NCI-H2171 treated with DMSO at 0.1 percent for 48 hours (cell line): ENCODE measurements around the gene HLCS.

Experiments used
- DNase-seq: peaks from one replicate; lab custom pipeline; 2025; lab: John Stamatoyannopoulos, UW

HLCS gene

DNA sequence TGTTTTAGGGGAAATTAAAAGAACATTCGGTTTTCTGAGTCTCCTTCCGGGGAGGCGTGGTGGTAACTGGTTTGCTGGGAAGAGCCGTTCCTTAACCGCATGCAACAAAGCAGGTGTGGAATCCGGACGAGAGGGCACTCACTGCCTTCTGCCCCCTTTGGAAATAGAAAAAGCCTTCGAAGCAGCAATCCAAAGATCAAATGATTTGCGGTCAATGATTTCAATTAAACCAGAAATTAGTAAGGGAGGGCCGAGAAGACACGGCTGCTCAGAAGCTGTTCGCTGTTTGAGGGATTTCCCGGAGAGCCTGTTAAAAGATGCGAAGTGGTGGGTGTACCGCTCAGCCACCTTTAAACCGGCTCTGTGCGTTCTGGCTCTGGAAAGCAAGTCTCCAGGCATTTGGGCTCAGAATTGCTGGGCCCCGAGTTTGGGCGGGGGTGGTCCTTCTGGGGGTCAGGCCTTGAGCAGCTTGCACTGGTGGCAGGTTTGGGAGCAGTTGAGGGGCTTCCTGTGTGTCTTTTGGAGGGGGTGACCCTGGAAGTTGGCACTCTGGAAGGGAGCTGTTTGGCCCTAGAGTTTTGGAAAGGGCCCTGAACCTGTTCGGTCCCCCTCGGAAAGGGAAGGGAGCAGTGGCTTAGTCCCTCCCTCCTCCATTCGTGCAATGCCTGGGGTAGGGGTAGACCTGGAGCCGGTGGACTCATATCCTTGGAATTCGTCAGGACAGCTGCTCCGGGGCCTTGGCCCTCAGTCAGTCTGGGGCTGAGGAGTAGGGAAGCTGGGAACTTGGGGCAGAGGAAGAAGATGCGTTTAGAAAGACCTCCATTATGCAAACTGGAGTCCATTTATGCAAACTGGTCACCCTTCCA, 264.5 kb downstream of the HLCS start:
- DNase-seq = no peak

DNA sequence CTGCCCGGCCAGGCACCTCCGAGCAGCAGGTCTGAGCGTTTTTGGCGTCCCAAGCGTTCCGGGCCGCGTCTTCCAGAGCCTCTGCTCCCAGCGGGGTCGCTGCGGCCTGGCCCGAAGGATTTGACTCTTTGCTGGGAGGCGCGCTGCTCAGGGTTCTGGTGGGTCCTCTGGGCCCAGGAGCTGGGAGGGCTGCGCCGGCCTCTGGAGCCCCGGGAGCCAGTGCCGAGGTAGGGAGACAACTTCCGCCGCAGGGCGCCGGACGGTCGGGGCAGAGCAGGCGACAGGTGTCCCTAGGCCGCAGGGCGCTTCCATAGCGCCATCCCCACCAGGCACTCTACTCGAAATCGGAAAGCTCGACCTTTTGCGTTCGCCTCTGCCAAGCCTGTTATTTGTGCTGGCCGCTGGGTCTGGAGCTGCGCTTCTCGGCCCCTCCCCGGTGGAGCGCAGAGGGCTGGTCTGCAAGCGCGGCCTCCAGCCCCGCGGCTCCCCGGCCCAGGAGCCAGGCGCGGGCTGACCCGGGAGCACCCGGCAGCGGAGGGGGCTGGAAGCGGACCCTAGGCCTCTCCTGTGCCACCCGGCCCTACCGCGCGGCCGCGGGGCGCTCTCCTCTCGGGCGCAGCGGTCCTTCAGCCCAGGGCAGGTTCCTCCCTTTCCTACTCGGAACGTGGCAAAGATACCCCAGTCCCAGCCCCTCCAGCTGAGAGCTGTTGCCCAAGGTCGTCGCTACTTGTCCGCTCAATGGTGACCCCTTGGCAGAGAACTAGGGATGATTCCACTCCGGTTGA, 265.3 kb downstream of the HLCS start:
- no peak for DNase-seq
